ENCODE data around the gene FMN2.

The FMN2 gene

DNA sequence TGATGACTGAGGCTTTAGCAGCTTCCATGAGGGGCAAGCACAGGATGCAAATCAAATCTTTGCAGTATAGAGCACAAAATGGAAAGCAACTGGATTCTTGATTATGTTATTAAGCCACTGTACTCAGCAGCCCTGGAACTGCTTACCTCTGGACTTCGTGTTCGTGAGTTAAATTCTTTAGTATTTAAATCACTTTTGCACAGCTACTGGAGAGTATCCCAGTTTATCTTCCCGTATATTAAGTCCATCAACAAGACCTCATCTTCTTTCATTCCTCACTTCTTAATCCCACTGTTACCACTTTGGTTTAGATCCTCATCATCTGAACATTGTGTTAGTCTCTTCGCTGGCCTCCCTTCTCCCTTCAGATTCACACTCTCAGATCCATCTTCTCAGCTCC lies 411.4 kb downstream of the FMN2 start:
- peaks cover 5% of the 10 kb centered on the region for H3K27me3 Mint-ChIP-seq (ENCODE audit: low read depth, poor library complexity)
- H3K27ac Mint-ChIP-seq, result no peak overlapping the region
- no peaks in the 10 kb centered on the region for H3K36me3 Mint-ChIP-seq (ENCODE audit: low read depth)
- TF ChIP-seq, protein P1, sequence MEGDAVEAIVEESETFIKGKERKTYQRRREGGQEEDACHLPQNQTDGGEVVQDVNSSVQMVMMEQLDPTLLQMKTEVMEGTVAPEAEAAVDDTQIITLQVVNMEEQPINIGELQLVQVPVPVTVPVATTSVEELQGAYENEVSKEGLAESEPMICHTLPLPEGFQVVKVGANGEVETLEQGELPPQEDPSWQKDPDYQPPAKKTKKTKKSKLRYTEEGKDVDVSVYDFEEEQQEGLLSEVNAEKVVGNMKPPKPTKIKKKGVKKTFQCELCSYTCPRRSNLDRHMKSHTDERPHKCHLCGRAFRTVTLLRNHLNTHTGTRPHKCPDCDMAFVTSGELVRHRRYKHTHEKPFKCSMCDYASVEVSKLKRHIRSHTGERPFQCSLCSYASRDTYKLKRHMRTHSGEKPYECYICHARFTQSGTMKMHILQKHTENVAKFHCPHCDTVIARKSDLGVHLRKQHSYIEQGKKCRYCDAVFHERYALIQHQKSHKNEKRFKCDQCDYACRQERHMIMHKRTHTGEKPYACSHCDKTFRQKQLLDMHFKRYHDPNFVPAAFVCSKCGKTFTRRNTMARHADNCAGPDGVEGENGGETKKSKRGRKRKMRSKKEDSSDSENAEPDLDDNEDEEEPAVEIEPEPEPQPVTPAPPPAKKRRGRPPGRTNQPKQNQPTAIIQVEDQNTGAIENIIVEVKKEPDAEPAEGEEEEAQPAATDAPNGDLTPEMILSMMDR (IDR thresholded peaks at IDR 0.05), result no peak
- DNase-seq, result no peak
- H3K4me1 Mint-ChIP-seq, result peaks cover 7% of the 10 kb centered on the region
- H3K9me3 Mint-ChIP-seq, result peaks cover 6% of the 10 kb centered on the region
- no peak overlapping the region for H3K4me3 Mint-ChIP-seq

DNA sequence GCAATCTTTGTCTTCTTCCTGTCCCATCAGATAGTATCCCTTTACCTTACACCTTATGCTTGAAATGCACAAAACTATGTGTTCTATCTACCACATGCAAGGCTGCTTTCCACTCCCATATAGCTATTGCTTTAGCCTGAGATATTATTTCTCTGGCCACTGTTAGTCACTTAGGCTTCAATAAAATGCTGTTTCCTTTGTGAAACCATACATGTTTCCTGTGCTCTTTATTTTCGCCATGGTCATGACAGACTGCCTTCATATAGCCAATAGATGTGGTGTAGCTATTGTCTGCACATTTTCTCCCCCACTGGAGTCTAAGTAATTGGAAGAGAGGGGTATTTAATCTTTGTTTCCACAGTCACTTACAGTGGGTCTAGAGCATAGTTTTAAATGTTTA lies 411.9 kb downstream of the FMN2 start:
- H3K36me3 Mint-ChIP-seq (ENCODE audit: low read depth), result no peaks in the 10 kb centered on the region
- no peak overlapping the region for H3K4me3 Mint-ChIP-seq
- no peak for DNase-seq
- H3K4me1 Mint-ChIP-seq, result peaks cover 7% of the 10 kb centered on the region
- H3K9me3 Mint-ChIP-seq, result peaks cover 6% of the 10 kb centered on the region
- H3K27me3 Mint-ChIP-seq (ENCODE audit: low read depth, poor library complexity), result peaks cover 5% of the 10 kb centered on the region
- TF ChIP-seq, protein P1 (IDR thresholded peaks at IDR 0.05), result no peak
- no peak overlapping the region for H3K27ac Mint-ChIP-seq

- peaks cover 10% of the 10 kb centered on the region for H3K9me3 Mint-ChIP-seq
- peaks cover 10% of the 10 kb centered on the region for H3K4me1 Mint-ChIP-seq
- H3K27ac Mint-ChIP-seq, result no peak overlapping the region
- H3K27me3 Mint-ChIP-seq (ENCODE audit: low read depth, poor library complexity), result peaks cover 5% of the 10 kb centered on the region
- H3K36me3 Mint-ChIP-seq (ENCODE audit: low read depth), result no peaks in the 10 kb centered on the region
- no peak overlapping the region for H3K4me3 Mint-ChIP-seq
- TF ChIP-seq, protein P1 (IDR thresholded peaks at IDR 0.05), result no peak
- DNase-seq, result no peak
These were observed 414.5 kb downstream of the FMN2 start for GRCh38 chr1:240506176-240506575.

GRCh38 chr1:240508201-240508600 lies 416.5 kb downstream of the FMN2 start:
- Mint-ChIP-seq H3K27me3 (ENCODE audit: low read depth, poor library complexity) (peaks cover 8% of the 10 kb centered on the region), H3K4me3 (no peak overlapping the region)

GRCh38 chr1:240508950-240509349 lies 417.3 kb downstream of the FMN2 start:
- no peaks in the 10 kb centered on the region for H3K36me3 Mint-ChIP-seq (ENCODE audit: low read depth)
- H3K4me1 Mint-ChIP-seq, result peaks cover 10% of the 10 kb centered on the region
- no peak overlapping the region for H3K27ac Mint-ChIP-seq
- DNase-seq, result peak; percentile 7
- no peak overlapping the region for H3K4me3 Mint-ChIP-seq
- TF ChIP-seq, protein P1 (IDR thresholded peaks at IDR 0.05), result no peak
- H3K9me3 Mint-ChIP-seq, result peaks cover 10% of the 10 kb centered on the region
- peaks cover 8% of the 10 kb centered on the region for H3K27me3 Mint-ChIP-seq (ENCODE audit: low read depth, poor library complexity)

More at GRCh38 chr1:240508201-240508600, 416.5 kb downstream of the FMN2 start:
- peaks cover 10% of the 10 kb centered on the region for H3K9me3 Mint-ChIP-seq
- DNase-seq, result no peak
- H3K36me3 Mint-ChIP-seq (ENCODE audit: low read depth), result no peaks in the 10 kb centered on the region
- H3K4me1 Mint-ChIP-seq, result peaks cover 10% of the 10 kb centered on the region
- H3K27ac Mint-ChIP-seq, result no peak overlapping the region
- TF ChIP-seq, protein P1 (IDR thresholded peaks at IDR 0.05), result no peak

GRCh38 chr1:240511789-240512188 lies 420.1 kb downstream of the FMN2 start:
- peaks cover 6% of the 10 kb centered on the region for H3K9me3 Mint-ChIP-seq
- no peak overlapping the region for H3K4me3 Mint-ChIP-seq
- peaks cover 10% of the 10 kb centered on the region for H3K4me1 Mint-ChIP-seq
- no peak overlapping the region for H3K27ac Mint-ChIP-seq
- DNase-seq, result no peak
- H3K36me3 Mint-ChIP-seq (ENCODE audit: low read depth), result no peaks in the 10 kb centered on the region
- H3K27me3 Mint-ChIP-seq (ENCODE audit: low read depth, poor library complexity), result peaks cover 4% of the 10 kb centered on the region
- TF ChIP-seq, protein P1 (IDR thresholded peaks at IDR 0.05), result no peak

Measured in nephron progenitor cell (in vitro differentiated cells).